HCT116 (cell line): ENCODE results near the gene UBA7.
A peak's percentile ranks its signal among the peaks of the same experiment; 100 is the strongest.

Source experiments
- CTCF ChIP-seq, 3 experiments: fragments of 200-600 bp in 1 of 3; sonication (generic) in 1 of 3; IDR thresholded peaks in 2 of 3; conservative IDR thresholded peaks in 1 of 3; 2 replicates each; pipeline ENCODE4 v1.5.1; 2012 to 2017; ENCODE audit warnings: low read depth in 2 of 3, low read length in 2 of 3, antibody characterized with exemption in 1 of 3, borderline replicate concordance in 1 of 3, control low read depth in 1 of 3, mild to moderate bottlenecking in 1 of 3, mixed read lengths in 1 of 3, mixed run types in 1 of 3, moderate library complexity in 1 of 3; ENCODE audit not compliant: insufficient read depth in 1 of 3
- EZH2 ChIP-seq: fragments of 200-600 bp; sonication (generic); IDR thresholded peaks from 2 replicates; pipeline ENCODE4 v1.6.1; 2017; ENCODE audit warnings: antibody characterized with exemption, mixed run types
- POLR2A ChIP-seq: IDR thresholded peaks from 2 replicates; pipeline ENCODE4 v1.7.0; 2011; ENCODE audit warnings: borderline replicate concordance; ENCODE audit not compliant: insufficient read depth, insufficient read length; ENCODE audit errors: extremely low read depth
- POLR2AphosphoS5 ChIP-seq: IDR thresholded peaks from 2 replicates; pipeline ENCODE4 v1.6.1; 2011; ENCODE audit warnings: mild to moderate bottlenecking, low read depth, low read length, moderate library complexity
- SIN3A ChIP-seq: IDR thresholded peaks from 2 replicates; pipeline ENCODE4 v1.6.1; 2012; ENCODE audit warnings: low read depth
- YY1 ChIP-seq: IDR thresholded peaks from 2 replicates; pipeline ENCODE4 v1.6.1; 2011; ENCODE audit warnings: low read length, low read depth, moderate library complexity, mild to moderate bottlenecking; ENCODE audit not compliant: insufficient replicate concordance; ENCODE audit errors: extremely low read depth

DNA sequence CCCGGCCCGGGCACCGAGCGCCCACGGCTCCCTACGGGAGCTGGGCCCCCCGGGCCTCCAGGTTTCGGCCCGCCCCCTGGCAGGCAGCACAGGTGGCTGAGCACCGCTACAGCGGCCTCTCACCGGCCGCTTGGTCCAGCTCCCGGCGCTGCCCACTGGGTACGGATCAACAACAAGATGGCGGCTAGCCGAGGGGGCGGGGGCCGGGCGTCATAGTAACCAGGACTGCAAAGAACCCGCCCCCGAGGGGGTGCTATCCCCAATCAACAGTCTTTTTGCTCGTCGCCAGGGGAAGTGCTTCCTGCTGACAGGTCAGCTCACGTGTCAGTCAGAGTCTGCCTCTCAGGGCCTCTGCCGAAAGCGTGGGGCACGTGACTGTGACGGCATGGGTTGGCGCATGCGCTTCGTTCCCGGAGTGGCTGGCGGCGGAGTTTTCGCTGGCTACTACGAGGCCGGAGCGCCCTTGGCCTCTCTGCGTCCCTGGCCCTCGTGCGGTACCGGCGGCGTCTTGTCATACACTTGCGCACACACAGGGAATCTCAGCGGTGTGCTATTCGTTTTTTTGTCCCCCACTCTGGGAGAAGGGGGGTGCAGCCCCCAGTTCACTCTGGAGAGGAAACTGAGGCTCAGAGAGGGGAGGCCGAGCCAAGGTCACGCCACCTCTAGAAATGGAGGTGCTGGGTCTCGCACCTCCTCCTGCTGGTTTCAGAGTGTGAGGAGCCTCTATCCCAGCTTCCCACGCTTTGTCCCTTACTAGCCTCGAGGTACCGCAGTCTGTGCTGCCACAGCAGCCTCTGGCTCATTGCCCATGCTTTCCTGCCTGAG is 27.2 kb downstream of the UBA7 start, which contains the start of gene IP6K1:
- no peak for TF ChIP-seq CTCF (IDR thresholded peaks at IDR 0.05 in 2 of 3, conservative IDR thresholded peaks at IDR 0.05 in 1 of 3; ENCODE audit: borderline replicate concordance in 1 of 3, insufficient read depth in 1 of 3, low read depth in 2 of 3, low read length in 2 of 3)
- TF ChIP-seq POLR2AphosphoS5 = peak; percentile 92
- no peak for TF ChIP-seq EZH2
- peak; percentile 94 for TF ChIP-seq POLR2A
- peak; percentile 95 for TF ChIP-seq YY1
- TF ChIP-seq SIN3A = no peak; the same call in 1 of the 2 replicates
